Ovary (tissue), 9 donors: Measurements from ENCODE around the gene ZNF839. TPM values are rescaled to one million over a fixed set of nuclear protein-coding genes. Genes with fewer than 3 reads are reported as not detected.

Experiments used
- DNase-seq, 5 donors: peaks; one replicate each; pipeline ENCODE4 v3.0.0-alpha.2; 2019 to 2020
- H3K27ac ChIP-seq, 2 donors: fragments of 200-600 bp; one replicate each; pipeline versions ENCODE4 v1.5.1 to v1.8.0; 2019 to 2022
- H3K27me3 ChIP-seq: fragments of 200-600 bp; one replicate; pipeline ENCODE4 v1.8.0; 2022
- H3K36me3 ChIP-seq: fragments of 200-600 bp; sonication (generic); one replicate; pipeline ENCODE4 v1.5.1; 2019
- H3K4me1 ChIP-seq: one replicate; pipeline ENCODE4 v1.8.1; 2013; ENCODE audit warnings: mild to moderate bottlenecking, moderate library complexity; ENCODE audit not compliant: insufficient read depth
- H3K4me3 ChIP-seq: fragments of 200-600 bp; sonication (generic); one replicate; pipeline ENCODE4 v1.5.1; 2017
- H3K9me3 ChIP-seq, 2 donors: fragments of 200-600 bp in 1 of 2; sonication (generic) in 1 of 2; one replicate each; pipeline versions ENCODE4 v1.5.1 to v1.8.1; 2013 to 2019; ENCODE audit warnings: mild to moderate bottlenecking in 1 of 2, moderate library complexity in 1 of 2
- CTCF ChIP-seq, 3 donors: fragments of 450-650 bp in 2 of 3; fragments of 200-600 bp in 1 of 3; IDR thresholded peaks; one replicate each; pipeline versions ENCODE4 v1.5.1 to v1.8.0; 2016 to 2022; ENCODE audit warnings: antibody characterized with exemption in 3 of 3, mild to moderate bottlenecking in 1 of 3
- EP300 ChIP-seq: sonication (generic); formaldehyde crosslinking; IDR thresholded peaks from one replicate; pipeline ENCODE4 v1.6.1; 2017; ENCODE audit warnings: antibody characterized with exemption
- POLR2A ChIP-seq: fragments of 450-650 bp; IDR thresholded peaks from one replicate; pipeline ENCODE4 v1.6.1; 2017; ENCODE audit warnings: antibody characterized with exemption, mild to moderate bottlenecking, moderate library complexity
- WGBS, 3 donors: extraction: QIAGEN DNeasy Blood & Tissue Kit in 1 of 3; methylation state at CpG; one replicate each; pipeline versions ENCODE4 v1.1.5 to v1.1.7; 2013 to 2017; 5-methylcytosine and 5-hydroxymethylcytosine counted together
- intact Hi-C, 4 donors: fragments of 100-400 bp; cut with DNase I; formaldehyde crosslinking; loops; one replicate each; pipeline versions ENCODE4 v1.11.0 to v1.15.1; 2022 to 2023
- polyA plus RNA-seq, 2 donors: library from polyadenylated mRNA; stranded (reverse); fragments of 200-250 nt in 1 of 2; fragments of 350-450 nt in 1 of 2; fragmentation: Illumina TruSeq in 1 of 2; extraction: RNeasy Lipid Tissue Mini Kit (QIAGEN cat#74804) in 1 of 2; gene quantifications; one replicate each; pipeline ENCODE4 v1.2.3, GENCODE V29; 2013 to 2014
- total RNA-seq, 7 donors: library from RNA; depleted of rRNA in 2 of 7; stranded (reverse); fragments of >200 nt in 2 of 7; fragmentation: NEBNext Ultra II Directional in 3 of 7; extraction: Animal tissue kit (Norgen Biotek cat#: 25700) in 3 of 7; gene quantifications; one replicate each; pipeline versions ENCODE4 v1.1.0 to v1.2.4, GENCODE V29; 2016 to 2023
- donor health status: DM: no; HTN: no; CAD: no; lungs with moderate emphysema.
- donor health status: DM: no; HTN: no; CAD: no.
- donor health status: Bipolar disorder and iron deficiency.
- donor health status: DM: yes; HTN: yes; CAD: no.
- donor health status: DM: no; HTN: no; CAD: no.
- donor health status: DM: yes; HTN: yes; CAD: no.

The ZNF839 gene
- total and polyA plus RNA-seq, 9 donors, result 6.4 to 14.9 (median 12.2) TPM

GRCh38 chr14:102282751-102283465 lies 36.6 kb upstream of the ZNF839 start:
- H3K9me3 ChIP-seq, result no peaks in the 10 kb centered on the region
- H3K36me3 ChIP-seq, result no peaks in the 10 kb centered on the region
- no peak overlapping the region for H3K4me3 ChIP-seq
- H3K4me1 ChIP-seq, result no peaks in the 10 kb centered on the region
- WGBS, 3 donors, result 83 to 91% (median 91%) methylated on average over 9 of the region's 9 CpGs
- H3K27me3 ChIP-seq, result no peaks in the 10 kb centered on the region
- no peak for TF ChIP-seq EP300
- no peak for TF ChIP-seq CTCF (IDR thresholded peaks at IDR 0.05)
- no peak for TF ChIP-seq POLR2A
- no peak overlapping the region for H3K27ac ChIP-seq
- DNase-seq, result no peak
- intact Hi-C loops, result no loop called here

- TF ChIP-seq POLR2A (no peak), EP300 (no peak)
- intact Hi-C loops, result no loop called here
- 73 to 83% (median 78%) methylated on average over 2 of the region's 2 CpGs for WGBS, 3 donors
- Histone ChIP-seq H3K4me1 (no peaks in the 10 kb centered on the region), H3K36me3 (no peaks in the 10 kb centered on the region), H3K27ac (no peak overlapping the region), H3K27me3 (no peaks in the 10 kb centered on the region), H3K9me3 (no peaks in the 10 kb centered on the region), H3K4me3 (no peak overlapping the region)
- DNase-seq, result no peak
These were observed 35.9 kb upstream of the ZNF839 start for GRCh38 chr14:102283631-102284129.

- Histone ChIP-seq H3K27ac (no peak overlapping the region), H3K27me3 (no peaks in the 10 kb centered on the region), H3K4me1 (no peaks in the 10 kb centered on the region), H3K9me3 (no peaks in the 10 kb centered on the region), H3K4me3 (no peak overlapping the region), H3K36me3 (no peaks in the 10 kb centered on the region)
- DNase-seq, result no peak
- intact Hi-C loops, result no loop called here
- TF ChIP-seq POLR2A, result no peak
- no peak for TF ChIP-seq CTCF (IDR thresholded peaks at IDR 0.05)
- TF ChIP-seq EP300, result no peak
- WGBS, 3 donors, result 84 to 95% (median 86%) methylated on average over 2 of the region's 2 CpGs
These were observed 34.4 kb upstream of the ZNF839 start for GRCh38 chr14:102285106-102285505.

GRCh38 chr14:102288139-102288538 lies 31.4 kb upstream of the ZNF839 start:
- Histone ChIP-seq H3K4me3 (no peak overlapping the region), H3K36me3 (no peaks in the 10 kb centered on the region), H3K27ac (no peak overlapping the region), H3K9me3 (no peaks in the 10 kb centered on the region), H3K4me1 (no peaks in the 10 kb centered on the region), H3K27me3 (no peaks in the 10 kb centered on the region)
- intact Hi-C loops, result no loop called here
- WGBS, 3 donors, result 91 to 100% (median 91%) methylated on average over 2 of the region's 2 CpGs
- TF ChIP-seq CTCF (IDR thresholded peaks at IDR 0.05), result no peak
- no peak for TF ChIP-seq EP300
- DNase-seq, result no peak

- Histone ChIP-seq H3K4me3 (no peak overlapping the region), H3K9me3 (no peaks in the 10 kb centered on the region), H3K4me1 (peaks cover 3% of the 10 kb centered on the region), H3K27ac (no peak overlapping the region), H3K36me3 (no peaks in the 10 kb centered on the region), H3K27me3 (no peaks in the 10 kb centered on the region)
- no peak for TF ChIP-seq POLR2A
- no peak for TF ChIP-seq EP300
- no peak for TF ChIP-seq CTCF (IDR thresholded peaks at IDR 0.05)
- intact Hi-C loops, result no loop called here
- 93 to 96% (median 94%) methylated on average over 1 of the region's 1 CpG for WGBS, 3 donors
- no peak for DNase-seq
These were observed 27.1 kb upstream of the ZNF839 start for GRCh38 chr14:102292441-102292840.
